PFSK-1 (cell line): ENCODE results near the gene NTM.

ENCODE experiments used
- POLR2AphosphoS5 ChIP-seq: IDR thresholded peaks from 2 replicates; pipeline ENCODE4 v1.6.1; 2012; ENCODE audit warnings: low read depth, mild to moderate bottlenecking, control low read depth, low read length, moderate library complexity
- REST ChIP-seq, 2 experiments: IDR thresholded peaks; 2 replicates each; pipeline versions ENCODE4 v1.6.1 to v1.8.0; 2011 to 2012; ENCODE audit warnings: low read depth in 2 of 2, low read length in 2 of 2, control low read depth in 1 of 2, inconsistent platforms in 1 of 2, mild to moderate bottlenecking in 1 of 2, moderate library complexity in 1 of 2; ENCODE audit not compliant: insufficient read depth in 1 of 2
- SIN3A ChIP-seq: IDR thresholded peaks from 2 replicates; pipeline ENCODE4 v1.6.1; 2012; ENCODE audit warnings: mild to moderate bottlenecking, low read length, moderate library complexity, borderline replicate concordance; ENCODE audit not compliant: insufficient read depth

- TF ChIP-seq REST (IDR thresholded peaks at IDR 0.05; ENCODE audit: insufficient read depth in 1 of 2, low read depth in 2 of 2, low read length in 2 of 2): no peak
- TF ChIP-seq POLR2AphosphoS5: no peak
- no peak for TF ChIP-seq SIN3A
Observed at GRCh38 chr11:131422029-131422428, 51.6 kb downstream of the NTM start.
